Type B pancreatic cell (in vitro differentiated cells): ENCODE measurements around the gene TUBGCP3. TPM values are rescaled to one million over a fixed set of nuclear protein-coding genes. Genes with fewer than 3 reads are reported as not detected.

ENCODE experiments used
- DNase-seq: peaks from one replicate; pipeline ENCODE4 v3.0.0; 2021; ENCODE audit warnings: mixed read lengths; ENCODE audit not compliant: unreplicated experiment; ENCODE audit errors: extremely low spot score
- H3K27ac Mint-ChIP-seq: 2 replicates; pipeline ENCODE4 v1.8.0; 2021; ENCODE audit warnings: mild to moderate bottlenecking, mixed read lengths
- H3K27me3 Mint-ChIP-seq: 2 replicates; pipeline ENCODE4 v1.8.0; 2021; ENCODE audit warnings: mixed read lengths
- H3K36me3 Mint-ChIP-seq: 2 replicates; pipeline ENCODE4 v1.8.0; 2021; ENCODE audit warnings: mixed read lengths
- H3K4me1 Mint-ChIP-seq: one replicate; pipeline ENCODE4 v1.8.0; 2021; ENCODE audit warnings: mixed read lengths; ENCODE audit not compliant: unreplicated experiment
- H3K4me3 Mint-ChIP-seq: 2 replicates; pipeline ENCODE4 v1.8.0; 2021; ENCODE audit warnings: mild to moderate bottlenecking, mixed read lengths
- H3K9me3 Mint-ChIP-seq: 2 replicates; pipeline ENCODE4 v1.8.0; 2021; ENCODE audit warnings: mixed read lengths
- total RNA-seq: library from RNA; stranded (reverse); gene quantifications from 2 replicates; pipeline ENCODE4 v1.2.1, GENCODE V29; 2021; ENCODE audit warnings: low replicate concordance
- TF ChIP-seq, protein P1 (sequence below): fragments of 200-600 bp; sonication (generic); conservative IDR thresholded peaks from 2 replicates; pipeline ENCODE4 v1.5.0; 2021; ENCODE audit warnings: antibody characterized with exemption, mild to moderate bottlenecking

TUBGCP3 gene
- total RNA-seq, 1 donor from 2014 or later = 34.0 TPM

DNA sequence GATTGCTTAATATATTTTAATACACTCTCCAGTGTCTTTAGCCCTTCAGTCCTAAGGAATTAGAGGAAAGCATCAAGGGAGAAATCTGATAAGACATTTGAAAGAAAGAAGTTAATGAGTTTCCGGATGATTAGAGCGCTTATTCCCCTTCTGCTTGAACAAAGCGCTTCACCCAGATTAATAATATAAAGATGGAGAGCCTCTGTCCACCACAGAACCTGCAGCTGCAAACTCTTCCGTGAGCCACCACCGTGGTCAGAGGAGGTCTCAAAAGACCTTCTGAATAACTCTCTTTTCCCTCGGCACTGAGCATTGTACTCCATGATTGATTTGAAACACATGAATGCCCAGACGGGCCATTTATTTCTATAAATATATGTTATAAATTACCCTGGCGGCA is 14.2 kb upstream of the TUBGCP3 start:
- Mint-ChIP-seq H3K27me3 (peaks cover 34% of the 10 kb centered on the region), H3K36me3 (no peaks in the 10 kb centered on the region), H3K4me3 (no peak overlapping the region), H3K9me3 (no peaks in the 10 kb centered on the region), H3K27ac (no peak overlapping the region), H3K4me1 (peaks cover 35% of the 10 kb centered on the region)
- TF ChIP-seq, protein P1, sequence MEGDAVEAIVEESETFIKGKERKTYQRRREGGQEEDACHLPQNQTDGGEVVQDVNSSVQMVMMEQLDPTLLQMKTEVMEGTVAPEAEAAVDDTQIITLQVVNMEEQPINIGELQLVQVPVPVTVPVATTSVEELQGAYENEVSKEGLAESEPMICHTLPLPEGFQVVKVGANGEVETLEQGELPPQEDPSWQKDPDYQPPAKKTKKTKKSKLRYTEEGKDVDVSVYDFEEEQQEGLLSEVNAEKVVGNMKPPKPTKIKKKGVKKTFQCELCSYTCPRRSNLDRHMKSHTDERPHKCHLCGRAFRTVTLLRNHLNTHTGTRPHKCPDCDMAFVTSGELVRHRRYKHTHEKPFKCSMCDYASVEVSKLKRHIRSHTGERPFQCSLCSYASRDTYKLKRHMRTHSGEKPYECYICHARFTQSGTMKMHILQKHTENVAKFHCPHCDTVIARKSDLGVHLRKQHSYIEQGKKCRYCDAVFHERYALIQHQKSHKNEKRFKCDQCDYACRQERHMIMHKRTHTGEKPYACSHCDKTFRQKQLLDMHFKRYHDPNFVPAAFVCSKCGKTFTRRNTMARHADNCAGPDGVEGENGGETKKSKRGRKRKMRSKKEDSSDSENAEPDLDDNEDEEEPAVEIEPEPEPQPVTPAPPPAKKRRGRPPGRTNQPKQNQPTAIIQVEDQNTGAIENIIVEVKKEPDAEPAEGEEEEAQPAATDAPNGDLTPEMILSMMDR = no peak
- no peak for DNase-seq

DNA sequence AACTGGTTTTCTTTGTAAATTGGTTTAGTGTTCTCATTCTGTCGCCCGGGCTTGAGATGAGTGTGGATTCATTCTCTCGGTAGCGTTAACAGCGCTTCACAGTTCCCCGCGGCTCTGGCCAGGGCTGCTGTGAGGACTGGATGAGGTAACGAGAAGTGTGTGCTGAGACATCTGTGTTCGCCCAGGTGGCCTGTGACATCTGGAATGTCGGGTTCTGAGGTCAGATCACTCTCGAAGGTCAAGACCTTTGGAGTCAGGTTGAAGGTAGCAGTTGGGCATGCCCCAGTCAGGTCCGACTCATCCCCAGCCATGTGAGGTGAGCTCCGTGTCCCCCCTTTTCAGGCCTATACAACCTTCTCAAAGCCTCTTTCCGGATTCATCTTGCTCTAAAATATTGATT is 13.4 kb upstream of the TUBGCP3 start:
- DNase-seq = no peak
- Mint-ChIP-seq H3K27ac (no peak overlapping the region), H3K4me1 (peaks cover 31% of the 10 kb centered on the region), H3K9me3 (no peaks in the 10 kb centered on the region), H3K27me3 (peaks cover 30% of the 10 kb centered on the region), H3K36me3 (no peaks in the 10 kb centered on the region), H3K4me3 (no peak overlapping the region)
- TF ChIP-seq, protein P1 = no peak

DNA sequence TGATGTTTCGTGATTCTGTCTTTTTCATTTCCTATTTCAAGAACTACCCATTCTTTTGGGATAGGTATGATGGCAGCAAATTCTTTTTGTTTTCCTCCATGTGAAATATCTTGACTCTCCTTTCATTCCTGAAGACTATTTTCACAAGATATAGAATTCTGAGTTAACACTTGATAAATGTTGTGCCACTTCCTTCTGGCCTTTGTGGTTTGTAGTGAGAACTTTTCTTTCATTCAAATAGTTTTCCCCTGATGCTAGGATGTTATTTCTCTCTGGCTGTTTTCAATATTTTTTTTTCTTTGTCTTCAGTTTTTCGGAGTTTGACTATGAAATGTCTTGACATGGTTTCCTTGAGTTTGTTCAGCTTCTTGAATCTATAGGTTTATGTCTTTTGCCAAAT is 8.3 kb upstream of the TUBGCP3 start:
- no peaks in the 10 kb centered on the region for H3K9me3 Mint-ChIP-seq
- TF ChIP-seq, protein P1 = no peak
- H3K27me3 Mint-ChIP-seq = peaks cover 2% of the 10 kb centered on the region
- no peak overlapping the region for H3K27ac Mint-ChIP-seq
- H3K4me1 Mint-ChIP-seq = peaks cover 7% of the 10 kb centered on the region
- no peaks in the 10 kb centered on the region for H3K36me3 Mint-ChIP-seq
- DNase-seq = no peak
- H3K4me3 Mint-ChIP-seq = no peak overlapping the region

DNA sequence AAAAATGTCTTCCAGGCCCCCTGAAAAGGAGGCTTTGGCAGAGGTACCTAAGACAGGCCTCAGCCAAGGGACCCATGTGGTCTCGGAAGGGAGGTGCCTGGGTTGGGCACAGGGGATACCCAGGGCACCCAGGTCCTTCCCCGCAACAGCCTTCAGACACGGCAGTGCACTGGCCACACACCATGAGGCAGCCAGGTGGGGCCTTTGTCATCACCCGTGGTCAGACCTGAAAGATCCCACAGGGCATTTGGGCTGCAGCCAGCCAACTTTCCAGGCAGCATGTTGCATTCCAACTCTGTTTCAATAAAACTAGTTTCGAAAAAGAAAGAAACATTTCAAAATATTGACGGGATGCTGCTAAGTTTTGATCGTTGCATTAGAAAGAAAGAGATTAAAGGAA is 4.7 kb upstream of the TUBGCP3 start:
- H3K27me3 Mint-ChIP-seq = no peaks in the 10 kb centered on the region
- TF ChIP-seq, protein P1 = no peak
- no peaks in the 10 kb centered on the region for H3K9me3 Mint-ChIP-seq
- no peak overlapping the region for H3K27ac Mint-ChIP-seq
- no peak overlapping the region for H3K4me3 Mint-ChIP-seq
- H3K4me1 Mint-ChIP-seq = peaks cover 5% of the 10 kb centered on the region
- no peaks in the 10 kb centered on the region for H3K36me3 Mint-ChIP-seq
- DNase-seq = no peak

DNA sequence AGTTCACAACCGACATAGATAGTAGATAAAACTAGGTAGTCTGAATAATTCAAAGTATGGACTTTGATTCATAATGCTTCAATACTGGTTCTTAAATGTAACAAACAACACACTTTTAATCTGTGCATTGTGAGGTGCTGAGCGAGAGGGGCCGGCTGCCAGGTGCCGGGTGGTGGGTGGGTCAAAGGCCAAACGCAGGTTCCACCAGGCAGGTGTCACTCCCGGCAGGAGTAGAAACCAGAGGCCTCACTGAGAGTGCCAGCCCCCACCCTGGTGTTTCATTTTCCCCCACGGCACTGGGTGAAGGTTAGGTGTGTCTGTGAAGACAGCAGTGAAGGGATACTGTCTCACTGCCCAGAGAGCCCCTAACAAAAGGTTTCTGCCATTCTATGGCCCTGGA is 4.2 kb upstream of the TUBGCP3 start:
- Mint-ChIP-seq H3K27me3 (no peaks in the 10 kb centered on the region), H3K4me3 (no peak overlapping the region), H3K27ac (no peak overlapping the region), H3K9me3 (no peaks in the 10 kb centered on the region), H3K36me3 (no peaks in the 10 kb centered on the region), H3K4me1 (peaks cover 7% of the 10 kb centered on the region)
- TF ChIP-seq, protein P1 = no peak
- no peak for DNase-seq
